Subcutaneous adipose tissue (tissue), 4 donors: ENCODE results near the gene RASGRP3. TPM values are rescaled to one million over a fixed set of nuclear protein-coding genes. Genes with fewer than 3 reads are reported as not detected.

Experiments
- total RNA-seq, 4 donors: library from RNA; depleted of rRNA; stranded (reverse); fragments of >200 nt; gene quantifications; one replicate each; pipeline ENCODE4 v1.1.0, GENCODE V29; 2016
- TF ChIP-seq, protein P1 (sequence below): fragments of 450-650 bp; IDR thresholded peaks from one replicate; pipeline ENCODE4 v1.5.1; 2016; ENCODE audit warnings: low read depth, mild to moderate bottlenecking, control low read depth, antibody characterized with exemption, moderate library complexity

Gene RASGRP3
- total RNA-seq, 4 donors from 2014 or later, result 9.5 to 63.9 (median 33.2) TPM

DNA sequence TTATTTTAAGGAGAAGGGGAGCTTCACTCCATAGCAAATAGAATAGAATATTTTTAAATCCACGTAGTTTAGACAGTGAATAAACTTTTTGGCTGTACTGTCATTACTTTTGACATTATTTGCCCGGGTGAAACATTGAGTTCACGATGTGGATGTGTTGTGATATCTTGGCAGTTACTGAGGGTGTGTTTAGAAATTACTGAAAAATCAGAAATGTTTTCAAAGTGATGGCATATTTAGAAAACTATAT, 123.4 kb downstream of the RASGRP3 start:
- TF ChIP-seq, protein P1, sequence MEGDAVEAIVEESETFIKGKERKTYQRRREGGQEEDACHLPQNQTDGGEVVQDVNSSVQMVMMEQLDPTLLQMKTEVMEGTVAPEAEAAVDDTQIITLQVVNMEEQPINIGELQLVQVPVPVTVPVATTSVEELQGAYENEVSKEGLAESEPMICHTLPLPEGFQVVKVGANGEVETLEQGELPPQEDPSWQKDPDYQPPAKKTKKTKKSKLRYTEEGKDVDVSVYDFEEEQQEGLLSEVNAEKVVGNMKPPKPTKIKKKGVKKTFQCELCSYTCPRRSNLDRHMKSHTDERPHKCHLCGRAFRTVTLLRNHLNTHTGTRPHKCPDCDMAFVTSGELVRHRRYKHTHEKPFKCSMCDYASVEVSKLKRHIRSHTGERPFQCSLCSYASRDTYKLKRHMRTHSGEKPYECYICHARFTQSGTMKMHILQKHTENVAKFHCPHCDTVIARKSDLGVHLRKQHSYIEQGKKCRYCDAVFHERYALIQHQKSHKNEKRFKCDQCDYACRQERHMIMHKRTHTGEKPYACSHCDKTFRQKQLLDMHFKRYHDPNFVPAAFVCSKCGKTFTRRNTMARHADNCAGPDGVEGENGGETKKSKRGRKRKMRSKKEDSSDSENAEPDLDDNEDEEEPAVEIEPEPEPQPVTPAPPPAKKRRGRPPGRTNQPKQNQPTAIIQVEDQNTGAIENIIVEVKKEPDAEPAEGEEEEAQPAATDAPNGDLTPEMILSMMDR, result no peak

DNA sequence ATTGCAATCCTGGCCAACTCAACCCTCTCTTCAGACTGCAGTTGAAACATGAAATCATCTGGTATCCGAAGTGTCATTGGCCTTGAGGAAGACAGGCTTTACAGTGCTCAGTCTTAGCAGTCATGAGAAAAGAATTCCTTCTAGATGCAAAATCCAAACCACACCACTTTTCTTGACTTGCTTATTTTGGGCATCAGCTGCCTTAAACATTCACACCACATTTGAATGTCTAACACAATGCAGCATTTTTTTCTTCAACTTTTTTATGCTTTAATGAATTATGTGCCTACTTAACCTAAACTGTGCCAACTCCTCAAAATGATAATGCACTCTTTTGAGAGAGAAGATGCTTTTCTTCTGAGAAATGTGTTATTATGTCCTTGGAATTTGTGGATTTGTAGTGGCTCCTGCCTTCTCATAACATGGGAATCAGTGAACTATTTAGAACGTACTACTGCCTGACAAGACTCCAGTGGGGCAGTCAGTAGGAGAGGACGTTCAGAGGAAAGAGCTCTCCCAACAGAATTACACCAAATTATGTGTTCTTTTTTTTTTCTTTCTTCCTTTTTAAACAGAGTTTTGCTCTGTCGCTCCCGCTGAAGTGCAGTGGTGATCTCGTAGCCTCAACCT, 125.9 kb downstream of the RASGRP3 start:
- TF ChIP-seq, protein P1, result no peak

DNA sequence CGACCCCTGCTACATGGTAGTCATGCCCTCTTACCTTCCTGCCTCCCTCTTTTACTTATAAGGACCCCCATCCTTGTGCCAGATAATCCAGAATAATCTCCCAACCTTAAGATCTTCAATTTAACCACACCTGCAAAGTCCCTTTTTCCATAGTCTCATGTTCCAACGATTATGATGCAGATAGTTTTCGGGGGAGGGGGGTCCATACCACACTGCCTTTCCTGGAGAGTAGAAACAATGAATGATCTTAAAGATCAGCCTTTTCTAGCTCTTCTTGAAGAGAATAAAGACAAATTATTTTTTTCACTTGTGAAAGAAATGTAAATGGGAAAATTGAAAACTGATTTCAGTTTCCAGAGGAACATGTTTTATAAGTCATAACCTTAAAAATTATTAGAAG, 127.0 kb downstream of the RASGRP3 start:
- TF ChIP-seq, protein P1, result no peak

DNA sequence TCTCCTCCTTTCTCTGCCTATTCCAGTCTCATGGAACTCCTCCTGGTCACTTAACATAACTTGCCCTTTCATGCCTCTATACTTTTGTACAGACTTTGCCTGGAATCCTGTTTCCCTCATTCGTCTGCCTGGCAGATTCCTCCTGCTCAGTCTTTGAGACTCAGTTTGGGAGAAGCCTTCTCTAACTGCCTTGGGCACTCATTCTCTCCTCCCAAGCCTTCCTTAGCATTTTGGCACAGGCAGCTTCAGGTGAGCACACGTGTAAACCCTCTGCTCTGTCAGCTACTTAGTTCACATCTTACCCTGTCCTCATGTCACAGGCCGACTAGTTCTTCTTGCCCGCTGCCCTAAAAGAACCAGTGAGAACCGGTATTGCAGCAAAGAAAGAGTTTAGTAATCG, 128.6 kb downstream of the RASGRP3 start:
- TF ChIP-seq, protein P1, result no peak

DNA sequence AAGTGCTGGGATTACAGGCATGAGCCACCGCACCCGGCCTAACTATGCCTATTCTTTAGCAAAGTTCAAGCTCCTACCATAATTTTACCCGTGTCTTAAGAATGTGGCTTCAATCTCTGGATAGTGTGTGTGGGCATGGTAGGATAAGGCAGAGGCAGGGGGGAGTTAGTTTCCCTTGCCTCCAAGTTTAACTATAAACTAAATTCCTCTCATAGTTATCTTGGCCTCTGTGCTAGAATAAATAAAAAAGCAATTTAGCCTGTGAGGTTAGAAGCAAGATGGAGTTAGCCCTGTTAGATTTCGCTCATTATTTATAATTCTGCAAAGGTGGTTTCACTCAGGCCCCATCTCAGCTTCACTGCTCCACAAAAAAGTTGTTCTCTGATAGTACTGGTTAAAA, 129.7 kb downstream of the RASGRP3 start:
- TF ChIP-seq, protein P1, result no peak

DNA sequence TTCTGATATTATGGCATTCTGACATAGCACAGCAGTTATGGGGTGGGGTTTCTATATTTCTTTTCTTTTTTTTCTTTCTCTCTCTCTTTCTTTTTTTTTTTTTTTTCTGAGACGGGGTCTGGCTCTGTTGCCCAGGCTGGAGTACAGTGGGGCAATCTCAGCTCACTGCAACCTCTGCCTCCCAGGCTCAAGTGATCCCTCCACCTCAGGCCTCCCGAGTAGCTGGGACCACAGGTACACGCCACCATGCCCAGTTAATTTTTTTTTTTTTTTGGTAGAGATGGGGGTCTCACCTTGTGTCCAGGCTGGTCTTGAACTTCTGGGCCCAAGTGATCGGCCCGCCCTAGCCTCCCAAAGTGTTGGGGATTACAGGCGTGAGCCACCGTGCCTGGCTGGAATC, 130.2 kb downstream of the RASGRP3 start:
- TF ChIP-seq, protein P1, result no peak

DNA sequence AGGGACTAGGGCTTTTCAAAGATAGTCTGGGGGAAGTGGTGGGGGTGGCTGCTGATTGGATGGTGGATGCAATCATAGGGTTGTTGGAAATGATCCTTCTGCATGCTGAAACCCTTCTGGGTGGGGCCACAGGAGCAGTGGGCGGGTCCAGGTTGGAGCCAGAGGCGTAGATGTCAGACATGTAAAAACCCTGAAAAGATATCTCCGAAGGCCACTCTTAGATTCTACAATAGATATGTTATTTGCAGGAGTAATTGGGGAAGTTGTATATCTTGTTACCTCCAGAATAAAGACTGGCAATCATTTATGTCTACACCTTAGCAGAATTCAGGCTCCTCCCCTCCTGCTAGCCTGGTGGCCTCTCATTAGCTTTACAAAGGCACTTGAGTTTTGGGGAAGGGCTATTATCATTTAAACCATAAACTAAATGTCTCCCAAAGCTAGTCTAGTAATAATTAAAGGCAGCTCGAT, 130.8 kb downstream of the RASGRP3 start:
- TF ChIP-seq, protein P1, result no peak
